GM21515 (cell line): ENCODE data around the gene SUN2.

ENCODE experiments used
- ATAC-seq: cut with Tn5 transposase; IDR thresholded peaks from one replicate; pipeline ENCODE4 v1.9.1; 2021; ENCODE audit not compliant: unreplicated experiment

SUN2 gene

DNA sequence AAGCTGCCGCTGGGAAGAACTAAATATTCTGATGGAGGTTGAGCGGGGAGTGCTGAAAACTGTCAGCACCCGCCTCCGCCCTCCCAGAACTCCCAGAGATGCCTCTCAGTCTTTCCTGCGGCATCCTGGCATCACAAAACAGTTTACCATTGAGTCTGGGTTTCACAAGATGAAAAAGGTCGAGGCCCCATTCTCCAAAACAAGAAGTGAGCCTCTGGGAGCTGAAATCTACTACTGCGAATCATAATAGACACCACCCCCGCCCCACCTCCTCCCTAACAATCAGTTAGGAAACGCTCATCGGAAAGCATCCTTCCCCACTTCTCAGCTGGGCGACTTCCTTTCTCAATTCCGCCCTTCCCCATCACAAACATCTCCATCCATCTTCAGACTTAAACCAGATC is 1.0 kb downstream of the SUN2 start:
- no peak for ATAC-seq

- ATAC-seq = no peak
These were observed 1.6 kb downstream of the SUN2 start for GRCh38 chr22:38753948-38754750.

- peak; percentile 37 for ATAC-seq
These were observed 4.1 kb downstream of the SUN2 start for GRCh38 chr22:38751422-38752346.

GRCh38 chr22:38751066-38751421 is 4.8 kb downstream of the SUN2 start:
- ATAC-seq = no peak

- no peak for ATAC-seq
These were observed 5.2 kb downstream of the SUN2 start for GRCh38 chr22:38750638-38751037.

DNA sequence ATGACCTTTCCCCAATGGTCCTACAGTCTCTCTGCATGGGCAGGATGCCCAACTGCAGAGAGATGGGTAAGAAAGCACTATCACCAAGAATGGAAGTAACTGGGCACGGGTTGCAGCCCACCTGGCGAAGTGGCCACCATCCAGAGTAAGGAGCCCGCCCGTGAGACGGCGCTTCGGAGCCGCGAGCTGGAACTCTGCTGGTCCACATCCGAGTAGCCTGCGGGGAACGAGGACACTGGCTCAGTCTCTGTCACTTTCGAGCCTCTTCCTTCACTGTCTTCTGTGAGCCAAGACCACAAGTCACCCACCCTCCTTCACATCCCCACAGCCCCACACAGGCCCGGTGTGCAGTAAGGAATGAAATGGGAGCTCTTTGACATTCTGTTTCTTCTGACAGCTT is 5.7 kb downstream of the SUN2 start:
- no peak for ATAC-seq

DNA sequence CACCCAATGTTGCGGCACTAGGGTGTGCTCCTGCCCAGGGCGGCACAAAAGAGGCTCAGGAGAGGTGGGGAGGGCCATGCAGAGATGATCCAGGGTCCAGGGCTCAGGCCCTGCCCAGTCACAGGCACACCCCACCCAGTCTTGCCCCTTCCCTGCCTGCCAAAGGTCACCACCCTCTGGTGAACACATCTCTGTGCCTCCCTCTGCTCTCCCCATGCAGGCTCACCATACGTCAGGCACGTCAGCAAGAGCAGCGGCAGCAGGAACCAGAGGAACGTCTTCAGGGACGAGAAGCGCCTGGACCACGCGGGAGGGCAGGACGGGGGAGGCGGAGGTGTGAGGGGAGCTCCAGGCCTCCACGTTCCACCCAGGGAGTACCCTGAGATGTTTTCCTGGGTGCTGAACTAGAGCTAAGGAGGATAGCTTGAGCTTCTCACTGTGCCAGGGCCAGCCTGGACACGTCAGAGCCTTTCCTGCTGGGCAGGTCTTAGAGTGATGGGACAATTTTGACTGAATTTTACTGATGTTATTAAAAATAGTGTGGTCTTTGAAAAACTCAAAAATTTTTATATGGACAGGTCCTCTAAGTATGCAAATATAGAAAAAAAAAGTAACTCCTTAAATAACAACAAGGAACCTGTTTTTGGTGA is 7.2 kb downstream of the SUN2 start:
- no peak for ATAC-seq

DNA sequence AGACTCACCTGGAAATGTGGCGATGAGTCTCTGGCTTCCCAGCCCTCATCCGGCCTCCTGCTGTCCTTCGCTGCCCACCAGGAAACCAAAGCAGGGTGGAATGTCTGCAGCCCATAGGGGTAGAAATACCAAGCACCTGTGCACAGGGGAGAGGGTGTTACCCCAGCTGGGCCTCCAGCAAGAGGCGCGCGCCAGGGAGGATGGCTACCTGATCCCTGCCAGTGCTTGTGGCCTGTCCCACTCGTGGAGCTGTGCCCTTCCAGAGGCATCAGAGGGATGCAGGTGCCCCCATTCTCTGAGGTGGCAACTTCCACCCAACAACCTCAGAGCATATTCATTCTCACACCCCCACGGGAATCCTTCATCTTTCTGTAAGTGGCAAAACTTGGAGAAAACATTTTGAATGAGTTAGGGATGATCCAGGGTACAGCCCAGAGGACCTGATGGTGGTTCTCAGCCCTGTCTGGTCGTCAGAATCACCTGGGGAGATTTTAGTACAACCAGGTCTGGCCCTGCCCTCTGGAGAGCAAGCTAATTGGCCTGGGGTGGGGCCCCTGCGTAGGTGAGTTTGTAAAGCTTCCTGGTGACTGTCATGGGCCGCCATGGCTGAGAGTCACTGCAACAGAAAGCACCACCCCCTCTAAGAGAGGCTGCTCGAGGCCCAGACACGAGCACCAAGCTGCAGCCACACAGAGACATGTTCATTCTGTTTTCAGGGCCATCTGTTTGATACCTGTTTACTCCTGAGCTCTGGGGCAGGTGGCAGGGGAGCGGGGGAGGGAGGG is 9.9 kb downstream of the SUN2 start:
- ATAC-seq = no peak

- ATAC-seq = no peak
These were observed 10.8 kb downstream of the SUN2 start for GRCh38 chr22:38744981-38745380.

- ATAC-seq = no peak
These were observed 13.4 kb downstream of the SUN2 start for GRCh38 chr22:38742176-38742942.

- ATAC-seq = no peak
These were observed 14.2 kb downstream of the SUN2 start for GRCh38 chr22:38741576-38741975.

DNA sequence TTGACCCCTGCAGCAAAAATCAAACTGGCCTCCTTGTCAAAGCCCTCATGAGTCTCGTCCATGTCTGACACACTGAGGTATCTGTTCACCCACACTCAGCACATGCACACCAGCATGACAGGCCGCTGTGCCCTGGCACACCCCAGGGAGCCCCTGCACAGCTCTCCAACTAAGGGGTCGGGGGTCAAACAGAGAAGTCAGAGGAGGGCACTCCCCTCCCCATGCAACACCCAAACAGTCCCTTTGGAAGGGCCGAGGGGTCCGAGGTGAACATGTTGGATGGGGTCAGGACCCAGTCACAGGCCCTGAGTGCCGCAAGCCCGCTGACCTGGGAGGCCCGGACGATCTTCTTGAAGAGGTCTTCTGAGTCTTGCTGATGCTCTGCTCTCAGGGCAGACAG is 14.6 kb downstream of the SUN2 start:
- no peak for ATAC-seq

- no peak for ATAC-seq
These were observed 15.0 kb downstream of the SUN2 start for GRCh38 chr22:38740754-38741153.

- ATAC-seq = no peak
These were observed 15.6 kb downstream of the SUN2 start for GRCh38 chr22:38740116-38740723.

- no peak for ATAC-seq
These were observed 16.3 kb downstream of the SUN2 start for GRCh38 chr22:38739300-38740055.

DNA sequence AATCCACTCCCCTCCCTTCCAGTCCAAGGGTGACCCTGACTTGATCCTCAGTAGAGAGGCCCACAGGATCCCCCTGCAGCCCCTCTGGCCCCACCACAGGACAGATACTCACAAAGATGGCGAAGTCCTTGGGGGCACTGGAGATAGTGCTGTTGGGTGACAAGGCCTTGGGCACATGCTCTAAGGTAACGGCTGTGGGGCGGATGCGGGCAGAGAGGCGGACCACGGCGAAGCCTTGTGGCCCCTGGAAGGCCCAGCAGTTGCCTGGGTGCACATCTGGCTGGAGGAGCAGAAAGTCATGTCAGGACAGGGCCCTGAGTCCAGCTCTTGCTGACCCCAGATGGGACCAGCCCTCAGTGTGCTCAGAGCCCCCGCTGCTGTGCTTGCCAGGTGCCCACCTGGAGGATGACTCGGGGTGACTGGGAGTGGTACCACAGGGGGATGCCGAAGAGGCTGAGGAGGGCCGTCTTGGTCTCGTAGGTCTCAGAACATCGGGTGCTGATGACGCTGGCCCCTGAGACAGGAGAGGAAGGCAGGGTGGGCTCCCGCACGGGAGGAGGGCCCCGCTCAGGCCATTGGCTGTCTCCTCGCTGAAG is 17.2 kb downstream of the SUN2 start:
- ATAC-seq = no peak

DNA sequence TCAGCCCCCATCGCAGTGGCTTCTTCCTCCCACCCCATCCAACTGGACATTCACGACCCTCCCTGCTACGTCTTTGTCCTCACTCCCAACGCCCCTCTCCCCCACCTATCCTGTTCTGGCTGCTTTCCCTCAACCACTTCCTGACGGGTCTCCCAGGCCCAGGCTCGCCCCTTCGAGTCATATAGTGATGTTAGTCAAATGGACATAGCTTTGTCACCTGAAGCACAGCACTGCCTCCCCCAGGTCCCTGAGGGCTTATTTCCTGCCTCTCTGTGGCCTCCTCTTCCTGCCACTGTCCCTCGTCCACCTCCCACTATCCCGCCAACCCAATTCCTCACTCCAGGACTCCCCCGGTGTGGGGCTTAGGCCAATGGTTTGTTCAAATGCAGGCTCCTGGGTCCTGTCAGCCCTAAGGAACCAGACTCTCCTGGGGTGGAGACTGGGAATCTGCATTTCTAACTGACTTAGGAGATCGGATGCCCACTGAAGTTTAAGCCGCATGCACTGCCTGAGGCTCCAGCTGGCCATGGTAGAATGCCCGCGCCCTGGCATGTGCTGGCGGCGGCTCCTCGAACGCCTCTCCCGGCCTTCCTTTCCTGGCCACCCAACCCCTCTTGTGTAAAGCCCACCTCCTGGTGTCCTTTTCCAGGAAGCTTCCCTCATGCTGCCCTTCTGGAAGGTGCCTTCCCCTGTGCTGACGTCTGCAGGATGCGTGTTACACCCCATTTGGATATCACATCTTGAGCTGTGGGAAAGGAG is 18.3 kb downstream of the SUN2 start:
- ATAC-seq = no peak

DNA sequence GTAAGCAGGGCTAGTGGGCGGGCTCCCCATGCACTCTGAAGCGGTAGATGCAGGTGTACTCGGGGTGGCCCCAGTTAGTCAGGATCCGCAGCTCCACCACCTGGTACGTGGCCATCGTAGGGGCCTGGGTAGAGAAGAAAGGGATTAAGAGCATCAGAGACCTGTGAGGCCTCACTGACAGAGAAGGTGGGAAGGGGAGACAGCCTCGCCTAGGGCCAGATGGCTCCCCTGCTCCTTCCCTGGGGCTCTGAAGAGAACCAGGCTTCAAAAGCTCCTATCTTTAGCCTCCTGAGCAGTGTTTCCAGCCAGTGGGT is 19.6 kb downstream of the SUN2 start:
- ATAC-seq = no peak
